HepG2 (cell line): Measurements from ENCODE around the gene TCFL5. TPM values are rescaled to one million over a fixed set of nuclear protein-coding genes. Genes with fewer than 3 reads are reported as not detected.

ENCODE experiments used
- CBX2 ChIP-seq, 2 experiments: fragments of 200-600 bp in 1 of 2; sonication (generic); formaldehyde crosslinking in 1 of 2; IDR thresholded peaks; 2 replicates each; pipeline versions ENCODE4 v1.7.0 to v1.8.1; 2018 to 2022; ENCODE audit warnings: low read depth in 2 of 2, low read length in 1 of 2, mild to moderate bottlenecking in 1 of 2, missing genetic modification reagents in 1 of 2
- CHD2 ChIP-seq: IDR thresholded peaks from 2 replicates; pipeline ENCODE4 v1.6.1; 2011; ENCODE audit warnings: low read depth, low read length, improper control_type of control experiment
- GLI4 ChIP-seq: sonication (generic); formaldehyde crosslinking; IDR thresholded peaks from 2 replicates; pipeline ENCODE4 v1.5.1; 2020; ENCODE audit warnings: missing genetic modification reagents, mild to moderate bottlenecking, moderate library complexity, borderline replicate concordance
- KLF12 ChIP-seq: sonication (generic); formaldehyde crosslinking; IDR thresholded peaks from 2 replicates; pipeline ENCODE4 v1.4.0; 2020; ENCODE audit warnings: missing genetic modification reagents, borderline replicate concordance
- KLF16 ChIP-seq, 2 experiments: sonication (generic) in 1 of 2; formaldehyde crosslinking in 1 of 2; IDR thresholded peaks; 2 replicates each; pipeline versions ENCODE4 v1.6.1 to v1.8.0; 2016 to 2023; ENCODE audit warnings: missing genetic modification reagents in 2 of 2, missing compliant biosample characterization in 1 of 2
- MZF1 ChIP-seq: sonication (generic); formaldehyde crosslinking; IDR thresholded peaks from 2 replicates; pipeline ENCODE4 v1.8.1; 2023; ENCODE audit warnings: mild to moderate bottlenecking, missing genetic modification reagents, borderline replicate concordance
- PTBP1 ChIP-seq: fragments of 200-400 bp; formaldehyde crosslinking; IDR thresholded peaks from 2 replicates; pipeline ENCODE4 v1.6.1; 2018; ENCODE audit warnings: low read length, low read depth; ENCODE audit not compliant: poor library complexity, severe bottlenecking
- SAP130 ChIP-seq: IDR thresholded peaks from 2 replicates; pipeline ENCODE4 v1.6.1; 2016; ENCODE audit warnings: low read depth
- SOX13 ChIP-seq, 3 experiments: fragments of 450-650 bp in 1 of 3; sonication (generic) in 1 of 3; formaldehyde crosslinking in 1 of 3; IDR thresholded peaks in 2 of 3; conservative IDR thresholded peaks in 1 of 3; 2 replicates each; pipeline versions ENCODE4 v1.5.0 to v1.6.1; 2016 to 2020; ENCODE audit warnings: antibody characterized with exemption in 1 of 3, mild to moderate bottlenecking in 1 of 3, missing compliant biosample characterization in 1 of 3, missing genetic modification reagents in 1 of 3, moderate library complexity in 1 of 3
- SRY ChIP-seq: sonication (generic); formaldehyde crosslinking; IDR thresholded peaks from 2 replicates; pipeline ENCODE4 v1.8.0; 2022; ENCODE audit warnings: mild to moderate bottlenecking, missing genetic modification reagents
- TFDP2 ChIP-seq: sonication (generic); formaldehyde crosslinking; IDR thresholded peaks from 2 replicates; pipeline ENCODE4 v1.4.0; 2020; ENCODE audit warnings: missing genetic modification reagents
- THYN1 ChIP-seq: sonication (generic); formaldehyde crosslinking; IDR thresholded peaks from 2 replicates; pipeline ENCODE4 v1.8.1; 2023; ENCODE audit warnings: low read depth, mild to moderate bottlenecking, moderate library complexity, missing genetic modification reagents, borderline replicate concordance
- ZBTB44 ChIP-seq: sonication (generic); formaldehyde crosslinking; IDR thresholded peaks from 2 replicates; pipeline ENCODE4 v1.4.0; 2020; ENCODE audit warnings: missing genetic modification reagents
- ZBTB46 ChIP-seq: sonication (generic); formaldehyde crosslinking; IDR thresholded peaks from 2 replicates; pipeline ENCODE4 v1.4.0; 2020; ENCODE audit warnings: mild to moderate bottlenecking, missing genetic modification reagents, borderline replicate concordance
- ZFP62 ChIP-seq: sonication (generic); formaldehyde crosslinking; IDR thresholded peaks from 2 replicates; pipeline ENCODE4 v1.4.0; 2020; ENCODE audit warnings: missing genetic modification reagents
- ZFP91 ChIP-seq: sonication (generic); formaldehyde crosslinking; IDR thresholded peaks from 2 replicates; pipeline ENCODE4 v1.9.0; 2022; ENCODE audit warnings: missing genetic modification reagents, mild to moderate bottlenecking, borderline replicate concordance
- ZFX ChIP-seq: sonication (generic); formaldehyde crosslinking; IDR thresholded peaks from 2 replicates; pipeline ENCODE4 v1.4.0; 2020; ENCODE audit warnings: mild to moderate bottlenecking, low read depth, missing genetic modification reagents, moderate library complexity
- ZNF20 ChIP-seq: sonication (generic); formaldehyde crosslinking; IDR thresholded peaks from 2 replicates; pipeline ENCODE4 v1.4.0; 2020; ENCODE audit warnings: mild to moderate bottlenecking, moderate library complexity, missing genetic modification reagents
- ZNF235 ChIP-seq: sonication (generic); formaldehyde crosslinking; IDR thresholded peaks from 2 replicates; pipeline ENCODE4 v1.8.1; 2023; ENCODE audit warnings: mild to moderate bottlenecking, missing genetic modification reagents, borderline replicate concordance
- ZNF367 ChIP-seq: sonication (generic); formaldehyde crosslinking; IDR thresholded peaks from 2 replicates; pipeline ENCODE4 v1.4.0; 2020; ENCODE audit warnings: missing genetic modification reagents, borderline replicate concordance
- ZNF589 ChIP-seq: sonication (generic); formaldehyde crosslinking; conservative IDR thresholded peaks from 2 replicates; pipeline ENCODE4 v1.8.0; 2022; ENCODE audit warnings: mild to moderate bottlenecking, moderate library complexity, missing genetic modification reagents
- ZNF678 ChIP-seq: sonication (generic); formaldehyde crosslinking; IDR thresholded peaks from 2 replicates; pipeline ENCODE4 v1.4.0; 2020; ENCODE audit warnings: mild to moderate bottlenecking, missing genetic modification reagents
- polyA plus RNA-seq, 8 experiments: library from polyadenylated mRNA; depleted of rRNA in 3 of 8; stranded (reverse) in 7 of 8; unstranded in 1 of 8; fragments of >200 nt; fragmentation: Illumina TruSeq in 4 of 8; extraction: Trizol in 4 of 8; gene quantifications; 2 replicates each; pipeline versions ENCODE4 v1.2.1 to v1.2.3, GENCODE V29; 2011 to 2016; ENCODE audit warnings: low read depth in 4 of 8, missing spikeins in 1 of 8, mixed read lengths in 1 of 8; ENCODE audit not compliant: insufficient read depth in 1 of 8
- total RNA-seq, 5 experiments: library from RNA; depleted of rRNA; stranded (reverse); fragments of >200 nt; fragmentation: Illumina TruSeq; extraction: Trizol; gene quantifications; 2 replicates each; pipeline ENCODE4 v1.2.3, GENCODE V29; 2016; ENCODE audit warnings: low read depth in 1 of 5

TCFL5 gene
- total and polyA plus RNA-seq, 2 of the 13 experiments (the other 11 are each of a cell fraction or from before 2014, with no cell fraction given), result 14.8 to 20.0 TPM

GRCh38 chr20:62794007-62794724 lies 67.5 kb downstream of the TCFL5 start (continued):
- TF ChIP-seq ZFP62 (CRISPR knock-in tag) (no peak), SRY (peak; percentile 70; the same call in 1 of the 2 replicates), SOX13 (IDR thresholded peaks at IDR 0.05) (no peak), SOX13 (CRISPR knock-in tag; conservative IDR thresholded peaks at IDR 0.05 in 1 of 2, IDR thresholded peaks at IDR 0.05 in 1 of 2) (peak in 1 of 2 experiments; percentile 6; a peak in 1 of 4 replicates), CHD2 (no peak), ZFX (CRISPR knock-in tag) (peak; percentile 91), GLI4 (CRISPR knock-in tag) (no peak), ZNF367 (CRISPR knock-in tag) (no peak), TFDP2 (CRISPR knock-in tag) (peak; percentile 46; the same call in 1 of the 2 replicates), ZNF678 (0 out of 2 replicates have a peak, but pooled peaks have one; percentile 36), MZF1 (CRISPR knock-in tag) (no peak; the same call in 1 of the 2 replicates), CBX2 (IDR thresholded peaks at IDR 0.05; ENCODE audit: low read depth, low read length) (no peak), CBX2 (CRISPR knock-in tag; IDR thresholded peaks at IDR 0.05; ENCODE audit: low read depth) (no peak), ZBTB46 (0 out of 2 replicates have a peak, but pooled peaks have one; percentile 91), ZNF20 (CRISPR knock-in tag) (no peak), KLF16 (CRISPR knock-in tag; IDR thresholded peaks at IDR 0.05) (peak in 1 of 2 experiments; percentile 37; a peak in 1 of 4 replicates), KLF12 (CRISPR knock-in tag) (no peak), PTBP1 (no peak), THYN1 (no peak), ZNF589 (CRISPR knock-in tag) (no peak), ZFP91 (no peak), SAP130 (peak; percentile 96), ZBTB44 (CRISPR knock-in tag) (no peak), ZNF235 (CRISPR knock-in tag) (peak; percentile 94)
